Heart right ventricle (tissue), 16 donors: ENCODE results near the gene ZNF428. TPM values are rescaled to one million over a fixed set of nuclear protein-coding genes. Genes with fewer than 3 reads are reported as not detected.
"Not testable (repeated sequence)": the region's sequence is repeated elsewhere in the genome, so short reads cannot be mapped to it uniquely, and the experiment has no call there.

Experiments
- ATAC-seq, 8 donors: fragments of 200-7000 bp; cut with Tn5 transposase; one replicate each; pipeline ENCODE4 v1.9.1; 2020; ENCODE audit warnings: mild to moderate bottlenecking in 8 of 8, moderate library complexity in 8 of 8, moderate number of reproducible peaks in 1 of 8
- DNase-seq, 2 donors: peaks; one replicate each; pipeline ENCODE4 v3.0.0-alpha.2; 2020
- H3K27ac ChIP-seq, 10 donors: fragments of 200-600 bp; sonication (generic) in 2 of 10; one replicate each; pipeline versions ENCODE4 v1.5.0 to v1.8.0; 2020 to 2022; ENCODE audit warnings: mild to moderate bottlenecking in 3 of 10
- H3K27me3 ChIP-seq, 7 donors: fragments of 200-600 bp; one replicate each; pipeline ENCODE4 v1.8.0; 2021 to 2022; ENCODE audit warnings: mild to moderate bottlenecking in 2 of 7
- H3K36me3 ChIP-seq, 9 donors: fragments of 200-600 bp; sonication (generic) in 1 of 9; one replicate each; pipeline versions ENCODE4 v1.5.0 to v1.8.0; 2020 to 2022; ENCODE audit warnings: mild to moderate bottlenecking in 2 of 9
- H3K4me1 ChIP-seq, 9 donors: fragments of 200-600 bp; sonication (generic) in 1 of 9; one replicate each; pipeline versions ENCODE4 v1.5.0 to v1.8.0; 2020 to 2022; ENCODE audit warnings: mild to moderate bottlenecking in 4 of 9
- H3K4me3 ChIP-seq, 10 donors: fragments of 200-600 bp; sonication (generic) in 2 of 10; one replicate each; pipeline versions ENCODE4 v1.5.0 to v1.8.0; 2020 to 2022; ENCODE audit warnings: mild to moderate bottlenecking in 7 of 10, moderate library complexity in 2 of 10
- H3K9me3 ChIP-seq, 11 donors: fragments of 200-600 bp in 10 of 11; sonication (generic) in 2 of 11; one replicate each; pipeline versions ENCODE4 v1.5.0 to v1.8.0; 2013 to 2022; ENCODE audit warnings: mild to moderate bottlenecking in 2 of 11, control low read depth in 1 of 11, moderate library complexity in 1 of 11
- CTCF ChIP-seq, 9 donors: fragments of 200-600 bp; sonication (generic) in 2 of 9; IDR thresholded peaks; one replicate each; pipeline versions ENCODE4 v1.5.0 to v1.8.0; 2021 to 2022; ENCODE audit warnings: antibody characterized with exemption in 9 of 9, mild to moderate bottlenecking in 5 of 9, moderate library complexity in 1 of 9
- WGBS, 2 donors: extraction: QIAGEN DNeasy Blood & Tissue Kit; methylation state at CpG; one replicate each; pipeline ENCODE4 v1.1.7; 2013; ENCODE audit warnings: inconsistent platforms in 1 of 2; 5-methylcytosine and 5-hydroxymethylcytosine counted together
- intact Hi-C, 10 donors: fragments of 100-400 bp; cut with DNase I; formaldehyde crosslinking; loops; one replicate each; pipeline versions ENCODE4 v1.11.1 to v1.14.2; 2022
- polyA plus RNA-seq, 2 donors: library from polyadenylated mRNA; stranded (reverse); fragments of 200-250 nt; gene quantifications; one replicate each; pipeline ENCODE4 v1.2.3, GENCODE V29; 2013
- total RNA-seq, 10 donors: library from RNA; stranded (reverse); fragmentation: NEBNext Ultra II Directional in 3 of 10; extraction: Animal tissue kit (Norgen Biotek cat#: 25700) in 3 of 10; gene quantifications; one replicate each; pipeline versions ENCODE4 v1.2.1 to v1.2.4, GENCODE V29; 2021 to 2023
- donor health status: Arrhythmogenic right ventricular cardiomyopathy.
- donor health status: ischemic (EF 13 %, LVEDD 7.1; RV severe dilation, severe dysfunction).
- donor health status: healthy with polysubstance abuse.
- donor health status: DM: no; HTN: yes; CAD: no.
- donor health status: DM: no; HTN: no; CAD: no.
- donor health status: ischemic (EF 25% LVEDD 6.9; RV normal size, moderate dysfunction).
- donor health status: ischemic (EF 25% LVEDD 5.7; RV mildly dilated, moderate dysfunction).
- donor health status: healthy.
- donor health status: DM: yes; HTN: yes; CAD: no.
- donor health status: Ischemic cardiomyopathy.
- donor health status: ischemic (EF 35%, LVEDD 5.7; RV mildly dilated, moderate dysfunction).
- donor health status: nonischemic (EF 11% LVEDD 7.7; RV severe dilation, severe dysfunction).
- donor health status: DM: yes; HTN: yes; CAD: no.
- donor health status: PGD.
- donor health status: ischemic (EF 29% LVEDD 5.4; RV normal size, mild dysfunction).
- donor health status: nonischemic (EF 23%, LVEDD 6.1; RV moderate dilation, normal function).

ZNF428 gene
- total and polyA plus RNA-seq, 12 donors, result 28.1 to 94.9 (median 33.5) TPM

- no peaks in the 10 kb centered on the region for H3K9me3 ChIP-seq
- intact Hi-C loops, result loop anchor here in 8 of 10 donors (2.0 to 10.0 kb wide), 7 partner anchors 98 to 208 kb away; partner anchors contain the start of gene ZNF575 (in 2 of the 8)
- peaks cover 0 to 100% (median 7%) of the 10 kb centered on the region in 9 donors for H3K36me3 ChIP-seq
- WGBS, 2 donors, result 74 to 80% methylated on average over 5 of the region's 5 CpGs
- peak in 1 of 9 donors; percentile 2 for TF ChIP-seq CTCF (IDR thresholded peaks at IDR 0.05)
- no peak overlapping the region for H3K4me3 ChIP-seq
- DNase-seq (no peak), ATAC-seq (peak in 1 of 8 donors; percentile 27)
- no peak overlapping the region for H3K27ac ChIP-seq
- H3K4me1 ChIP-seq, result peaks cover 0 to 6% (median 0%) of the 10 kb centered on the region in 9 donors
- no peaks in the 10 kb centered on the region for H3K27me3 ChIP-seq
Observed at GRCh38 chr19:43652546-43652874, 33.1 kb upstream of the ZNF428 start.

- intact Hi-C loops, result loop anchor here in 8 of 10 donors (2.0 to 10.0 kb wide), 7 partner anchors 97 to 207 kb away; partner anchors contain the start of gene ZNF575 (in 2 of the 8)
- H3K4me1 ChIP-seq, result peaks cover 0 to 6% (median 0%) of the 10 kb centered on the region in 9 donors
- ATAC-seq (peak; percentile 59 to 83 (median 74)), DNase-seq (peak; percentile 35 to 62)
- no peaks in the 10 kb centered on the region for H3K27me3 ChIP-seq
- peak overlapping the region in 2 of 10 donors; percentile 8 to 10 for H3K4me3 ChIP-seq
- H3K9me3 ChIP-seq, result no peaks in the 10 kb centered on the region
- peaks cover 0 to 100% (median 7%) of the 10 kb centered on the region in 9 donors for H3K36me3 ChIP-seq
- no peak overlapping the region for H3K27ac ChIP-seq
- WGBS, 2 donors, result 62 to 70% methylated on average over 14 of the region's 14 CpGs
- TF ChIP-seq CTCF (IDR thresholded peaks at IDR 0.05), result peak; percentile 48 to 86 (median 75)
Observed at GRCh38 chr19:43651758-43652545, 32.5 kb upstream of the ZNF428 start.

GRCh38 chr19:43650276-43650675 is 30.8 kb upstream of the ZNF428 start:
- not testable (repeated sequence) for H3K9me3 ChIP-seq, ATAC-seq, DNase-seq, H3K27ac ChIP-seq, H3K4me1 ChIP-seq, H3K27me3 ChIP-seq, H3K4me3 ChIP-seq
- H3K36me3 ChIP-seq, result peaks cover 0 to 94% (median 7%) of the 10 kb centered on the region in 9 donors
- 98% methylated on average over 7 of the region's 7 CpGs for whole genome bisulfite sequencing, 2 donors
- intact Hi-C loops, result loop anchor here in 8 of 10 donors (5.0 to 10.0 kb wide), 6 partner anchors 95 to 205 kb away; partner anchors contain the start of gene ZNF575 (in 2 of the 8)

DNA sequence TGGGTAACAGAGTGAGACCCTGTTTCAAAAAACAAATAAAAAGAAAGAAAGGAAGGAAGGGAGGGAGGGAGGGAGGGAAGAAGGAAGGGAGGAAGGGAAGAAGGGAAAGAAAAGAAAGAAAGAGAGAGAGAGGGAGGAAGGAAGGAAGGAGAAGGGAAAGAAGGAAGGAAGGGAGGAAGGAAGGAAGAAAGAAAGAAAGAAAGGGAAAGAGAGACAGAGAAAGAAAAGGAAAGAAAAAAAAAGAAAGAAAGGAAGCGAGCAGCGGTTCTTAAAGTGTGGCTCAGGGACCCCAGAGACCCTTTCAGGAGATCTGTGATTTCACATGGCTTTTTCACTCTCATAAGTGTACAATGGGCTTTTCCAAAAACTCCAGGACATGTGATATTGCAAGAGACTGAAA is 30.1 kb upstream of the ZNF428 start:
- TF ChIP-seq CTCF (IDR thresholded peaks at IDR 0.05), result no peak
- Histone ChIP-seq H3K27me3 (no peaks in the 10 kb centered on the region), H3K27ac (no peak overlapping the region), H3K4me3 (no peak overlapping the region), H3K36me3 (peaks cover 0 to 86% (median 7%) of the 10 kb centered on the region in 9 donors), H3K4me1 (peaks cover 0 to 6% (median 0%) of the 10 kb centered on the region in 9 donors), H3K9me3 (peaks cover 0 to 8% (median 0%) of the 10 kb centered on the region in 11 donors)
- intact Hi-C loops, result loop anchor here in 2 of 10 donors (10.0 kb wide), 2 partner anchors 95 to 105 kb away; no protein-coding TSS in a partner anchor
- 76 to 80% methylated on average over 2 of the region's 2 CpGs for WGBS, 2 donors
- DNase-seq, result no peak
- ATAC-seq, result no peak
